Calu3 (cell line): ENCODE data around the gene BRD3OS. TPM values are rescaled to one million over a fixed set of nuclear protein-coding genes. Genes with fewer than 3 reads are reported as not detected.

Source experiments
- BruUV-seq: library from RNA; stranded (reverse); fragments of 400-500 nt; replicated peaks from 2 replicates; lab custom pipeline; 2021; lab: Mats Ljungman, UMichigan
- CTCF ChIA-PET: fragments of 300-600 bp; sonication (Branson Sonifier 250); formaldehyde crosslinking; loops from one replicate; lab custom pipeline; 2022; ENCODE audit warnings: antibody characterized with exemption; lab: Charles Lee
- DNase-seq: peaks from one replicate; pipeline ENCODE4 v3.0.0; 2022
- H3K27ac Mint-ChIP-seq: one replicate; pipeline ENCODE4 v1.8.0; 2022; ENCODE audit warnings: mixed read lengths; ENCODE audit not compliant: unreplicated experiment
- H3K27me3 Mint-ChIP-seq: one replicate; pipeline ENCODE4 v1.8.0; 2022; ENCODE audit warnings: mixed read lengths; ENCODE audit not compliant: unreplicated experiment
- H3K36me3 Mint-ChIP-seq: one replicate; pipeline ENCODE4 v1.8.0; 2022; ENCODE audit warnings: mild to moderate bottlenecking, moderate library complexity, mixed read lengths; ENCODE audit not compliant: insufficient read depth, unreplicated experiment
- H3K4me1 Mint-ChIP-seq: one replicate; pipeline ENCODE4 v1.8.0; 2022; ENCODE audit warnings: mild to moderate bottlenecking, low read depth, mixed read lengths; ENCODE audit not compliant: unreplicated experiment
- H3K4me3 Mint-ChIP-seq: one replicate; pipeline ENCODE4 v1.8.0; 2022; ENCODE audit warnings: mild to moderate bottlenecking, low read depth, moderate library complexity, mixed read lengths; ENCODE audit not compliant: unreplicated experiment
- H3K9me3 Mint-ChIP-seq: one replicate; pipeline ENCODE4 v1.8.0; 2022; ENCODE audit warnings: low read depth, mixed read lengths; ENCODE audit not compliant: unreplicated experiment
- intact Hi-C: fragments of 100-400 bp; cut with micrococcal nuclease; formaldehyde crosslinking; loops from one replicate; pipeline ENCODE4 v1.10.0; 2022; ENCODE audit not compliant: unreplicated experiment
- total RNA-seq: library from RNA; stranded (reverse); gene quantifications from 2 replicates; pipeline ENCODE4 v1.2.3, GENCODE V29; 2022
- TF ChIP-seq, protein P1 (sequence below): fragments of 200-600 bp; IDR thresholded peaks from one replicate; pipeline ENCODE4 v1.8.0; 2022; ENCODE audit warnings: antibody characterized with exemption; ENCODE audit not compliant: unreplicated experiment

BRD3OS gene
- total RNA-seq, 1 experiment from 2014 or later = 10.5 TPM

DNA sequence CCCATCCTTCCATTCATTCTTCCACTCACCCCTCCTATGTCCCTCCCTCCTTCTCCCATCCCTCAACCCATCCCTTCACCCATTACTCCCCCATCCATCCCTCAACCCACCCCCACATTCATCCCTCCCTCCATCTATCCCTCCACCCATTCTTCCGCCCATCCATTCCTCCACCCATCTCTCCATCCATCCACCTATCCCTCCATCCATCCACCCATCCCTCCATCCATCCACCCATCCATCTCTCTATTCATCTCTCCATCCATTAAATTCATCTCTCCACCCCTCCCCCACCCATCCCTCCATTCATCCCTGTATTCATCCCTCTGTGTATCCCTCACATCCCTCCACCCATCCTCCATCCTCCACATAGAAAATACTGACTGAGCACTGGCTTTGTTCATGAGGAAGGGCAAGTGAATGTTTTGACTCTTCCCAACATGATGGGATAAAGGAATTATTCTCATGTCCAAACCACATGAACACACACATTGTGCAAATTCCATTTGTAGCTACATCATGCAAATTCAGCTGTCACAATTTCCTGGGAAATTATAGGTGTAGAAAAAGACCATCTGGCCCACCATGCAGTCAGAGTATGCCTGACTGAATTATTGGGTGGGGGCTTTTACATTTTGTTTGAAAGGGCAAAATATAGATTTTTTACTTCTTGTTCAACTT lies 26.2 kb upstream of the BRD3OS start:
- H3K9me3 Mint-ChIP-seq = no peaks in the 10 kb centered on the region
- no peak for DNase-seq
- BruUV-seq = no TSS peak
- peaks cover 38% of the 10 kb centered on the region for H3K27me3 Mint-ChIP-seq
- no peak overlapping the region for H3K27ac Mint-ChIP-seq
- H3K4me3 Mint-ChIP-seq = no peak overlapping the region
- TF ChIP-seq, protein P1, sequence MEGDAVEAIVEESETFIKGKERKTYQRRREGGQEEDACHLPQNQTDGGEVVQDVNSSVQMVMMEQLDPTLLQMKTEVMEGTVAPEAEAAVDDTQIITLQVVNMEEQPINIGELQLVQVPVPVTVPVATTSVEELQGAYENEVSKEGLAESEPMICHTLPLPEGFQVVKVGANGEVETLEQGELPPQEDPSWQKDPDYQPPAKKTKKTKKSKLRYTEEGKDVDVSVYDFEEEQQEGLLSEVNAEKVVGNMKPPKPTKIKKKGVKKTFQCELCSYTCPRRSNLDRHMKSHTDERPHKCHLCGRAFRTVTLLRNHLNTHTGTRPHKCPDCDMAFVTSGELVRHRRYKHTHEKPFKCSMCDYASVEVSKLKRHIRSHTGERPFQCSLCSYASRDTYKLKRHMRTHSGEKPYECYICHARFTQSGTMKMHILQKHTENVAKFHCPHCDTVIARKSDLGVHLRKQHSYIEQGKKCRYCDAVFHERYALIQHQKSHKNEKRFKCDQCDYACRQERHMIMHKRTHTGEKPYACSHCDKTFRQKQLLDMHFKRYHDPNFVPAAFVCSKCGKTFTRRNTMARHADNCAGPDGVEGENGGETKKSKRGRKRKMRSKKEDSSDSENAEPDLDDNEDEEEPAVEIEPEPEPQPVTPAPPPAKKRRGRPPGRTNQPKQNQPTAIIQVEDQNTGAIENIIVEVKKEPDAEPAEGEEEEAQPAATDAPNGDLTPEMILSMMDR = no peak
- peaks cover 12% of the 10 kb centered on the region for H3K36me3 Mint-ChIP-seq
- CTCF ChIA-PET = no interaction called here
- intact Hi-C loops = loop anchor here (10.0 kb wide), 1 partner anchor 124 kb away; no protein-coding TSS in a partner anchor
- peaks cover 9% of the 10 kb centered on the region for H3K4me1 Mint-ChIP-seq

DNA sequence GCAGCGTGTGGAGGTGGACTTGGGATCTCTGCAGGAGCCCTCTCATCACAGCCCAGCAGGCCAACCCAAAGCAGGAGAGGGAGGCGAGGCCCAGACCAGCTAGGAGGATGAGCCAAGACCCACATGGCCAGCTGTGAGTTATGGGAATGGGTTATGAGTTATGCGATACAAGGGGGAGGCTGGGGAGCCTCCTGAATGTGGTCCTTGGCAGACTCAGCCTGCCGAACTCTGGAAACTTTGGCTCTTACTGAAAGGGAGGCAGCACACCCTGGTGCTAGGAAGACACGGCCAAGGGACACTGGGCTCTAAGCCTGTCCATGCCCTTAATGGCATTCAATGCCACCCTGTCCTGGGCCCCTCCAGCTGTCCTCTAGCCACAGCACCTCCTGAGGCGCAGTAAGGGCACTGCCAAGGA lies 25.4 kb upstream of the BRD3OS start:
- CTCF ChIA-PET = no interaction called here

DNA sequence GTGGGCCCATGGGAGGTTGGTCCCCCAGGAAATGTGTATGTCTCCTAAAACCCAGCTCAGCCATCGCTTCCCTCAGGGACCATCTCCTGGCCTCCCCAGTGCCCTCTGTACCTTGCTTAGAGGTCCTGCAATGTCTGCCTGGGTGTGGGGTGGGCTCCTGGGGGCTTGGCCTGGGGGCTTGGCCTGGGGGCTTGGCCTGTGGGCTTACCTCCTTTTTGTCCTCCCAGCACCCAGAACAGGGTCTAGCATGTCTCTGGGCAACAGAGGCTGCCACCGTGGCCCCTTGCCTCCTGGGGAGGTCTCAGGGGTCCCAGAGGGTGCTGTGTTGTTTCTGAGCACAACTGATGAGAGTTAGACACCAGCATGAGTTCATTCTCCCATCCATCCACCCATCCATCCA lies 22.5 kb upstream of the BRD3OS start:
- Mint-ChIP-seq H3K36me3 (no peaks in the 10 kb centered on the region), H3K27me3 (peaks cover 51% of the 10 kb centered on the region)

More for the DNA sequence above, 25.4 kb upstream of the BRD3OS start:
- intact Hi-C loops = loop anchor here (10.0 kb wide), 1 partner anchor 125 kb away; no protein-coding TSS in a partner anchor
- Mint-ChIP-seq H3K4me1 (peaks cover 7% of the 10 kb centered on the region), H3K9me3 (no peaks in the 10 kb centered on the region), H3K36me3 (peaks cover 4% of the 10 kb centered on the region), H3K27ac (no peak overlapping the region), H3K4me3 (no peak overlapping the region), H3K27me3 (peaks cover 41% of the 10 kb centered on the region)
- DNase-seq = no peak
- TF ChIP-seq, protein P1 = no peak
- BruUV-seq = no TSS peak

DNA sequence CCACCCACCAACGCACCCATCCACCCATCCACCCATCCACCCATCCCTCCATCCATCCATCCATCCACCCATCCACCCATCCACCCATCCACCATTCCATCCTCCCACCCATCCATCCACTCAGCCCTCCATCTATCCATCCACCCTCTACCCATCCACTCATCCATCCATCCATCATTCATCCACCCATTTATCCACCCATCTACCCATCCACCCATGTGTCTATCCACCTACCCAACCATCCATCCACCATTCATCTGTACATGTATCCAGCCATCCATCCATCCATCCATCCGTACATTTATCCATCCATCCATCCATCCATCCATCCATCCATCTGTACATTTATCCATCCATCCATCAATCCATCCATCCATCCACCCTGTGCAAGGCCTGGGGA lies 22.0 kb upstream of the BRD3OS start:
- BruUV-seq = no TSS peak
- CTCF ChIA-PET = no interaction called here

More for the DNA sequence above, 22.5 kb upstream of the BRD3OS start:
- TF ChIP-seq, protein P1 = no peak
- H3K4me3 Mint-ChIP-seq = no peak overlapping the region
- no TSS peak for BruUV-seq
- no peaks in the 10 kb centered on the region for H3K4me1 Mint-ChIP-seq
- intact Hi-C loops = no loop called here
- DNase-seq = no peak
- no peaks in the 10 kb centered on the region for H3K9me3 Mint-ChIP-seq
- no peak overlapping the region for H3K27ac Mint-ChIP-seq
- CTCF ChIA-PET = no interaction called here

More for the DNA sequence above, 22.0 kb upstream of the BRD3OS start:
- Mint-ChIP-seq H3K27ac (no peak overlapping the region), H3K9me3 (no peaks in the 10 kb centered on the region), H3K36me3 (no peaks in the 10 kb centered on the region), H3K27me3 (peaks cover 47% of the 10 kb centered on the region), H3K4me3 (no peak overlapping the region), H3K4me1 (no peaks in the 10 kb centered on the region)
- DNase-seq = no peak
- TF ChIP-seq, protein P1 = no peak
- intact Hi-C loops = no loop called here
